Lung (tissue), 12 donors: ENCODE measurements around the gene PTPRN2. TPM values are rescaled to one million over a fixed set of nuclear protein-coding genes. Genes with fewer than 3 reads are reported as not detected.

Experiments used
- ATAC-seq: fragments of 200-7000 bp; cut with Tn5 transposase; one replicate; pipeline ENCODE4 v1.9.1; 2020; ENCODE audit warnings: moderate number of reproducible peaks; ENCODE audit not compliant: insufficient read depth, low FRiP score
- DNase-seq, 3 donors: peaks; one replicate each; pipeline ENCODE4 v3.0.0-alpha.2; 2013 to 2017
- H3K27ac ChIP-seq, 2 donors: one replicate each; pipeline ENCODE4 v1.5.1; 2013; ENCODE audit warnings: mild to moderate bottlenecking in 2 of 2, moderate library complexity in 2 of 2, control low read depth in 1 of 2, inconsistent platforms in 1 of 2, low read depth in 1 of 2, low read length in 1 of 2
- H3K27me3 ChIP-seq, 3 donors: one replicate each; pipeline ENCODE4 v1.5.1; 2013; ENCODE audit warnings: low read length in 2 of 3; ENCODE audit not compliant: control insufficient read depth in 3 of 3, insufficient read depth in 3 of 3
- H3K36me3 ChIP-seq, 4 donors: one replicate each; pipeline ENCODE4 v1.5.1; 2013; ENCODE audit warnings: low read length in 4 of 4, mild to moderate bottlenecking in 1 of 4, moderate library complexity in 1 of 4; ENCODE audit not compliant: control insufficient read depth in 4 of 4, insufficient read depth in 4 of 4
- H3K4me1 ChIP-seq, 5 donors: one replicate each; pipeline ENCODE4 v1.5.1; 2013; ENCODE audit warnings: low read length in 5 of 5, mild to moderate bottlenecking in 2 of 5, moderate library complexity in 1 of 5; ENCODE audit not compliant: control insufficient read depth in 5 of 5, insufficient read depth in 5 of 5
- H3K4me3 ChIP-seq: one replicate; pipeline ENCODE4 v1.5.1; 2013; ENCODE audit warnings: mild to moderate bottlenecking, control low read depth, moderate library complexity
- H3K9ac ChIP-seq, 2 donors: one replicate each; pipeline ENCODE4 v1.5.1; 2013; ENCODE audit warnings: low read length in 2 of 2, control low read depth in 1 of 2; ENCODE audit not compliant: insufficient read depth in 1 of 2
- H3K9me3 ChIP-seq, 4 donors: one replicate each; pipeline ENCODE4 v1.5.1; 2013; ENCODE audit warnings: low read length in 3 of 4, mild to moderate bottlenecking in 1 of 4, moderate library complexity in 1 of 4; ENCODE audit not compliant: control insufficient read depth in 4 of 4, insufficient read depth in 3 of 4
- WGBS, 2 donors: extraction: QIAGEN DNeasy Blood & Tissue Kit; methylation state at CpG; one replicate each; pipeline ENCODE4 v1.1.7; 2013; 5-methylcytosine and 5-hydroxymethylcytosine counted together
- polyA plus RNA-seq, 2 donors: library from polyadenylated mRNA; stranded (reverse); fragments of 200-250 nt; gene quantifications; one replicate each; pipeline ENCODE4 v1.2.1, GENCODE V29; 2013
- total RNA-seq, 2 donors: library from RNA; depleted of rRNA in 1 of 2; stranded (reverse); fragments of >200 nt in 1 of 2; gene quantifications; one replicate each; pipeline ENCODE4 v1.2.1, GENCODE V29; 2014 to 2021
- TF ChIP-seq, protein P1 (sequence below): IDR thresholded peaks from 2 replicates; pipeline ENCODE4 v1.5.1; 2012; ENCODE audit warnings: mild to moderate bottlenecking; ENCODE audit errors: control extremely low read depth, extremely low read depth
- donor health status: control.
- donor health status: control.
- donor health status: Bipolar disorder and iron deficiency.
- donor health status: healthy.
- donor health status: DM: yes; HTN: yes; CAD: no.

PTPRN2 gene
- total and polyA plus RNA-seq, 4 donors: 2.1 to 7.4 (median 4.4) TPM

GRCh38 chr7:157769086-157769485 is 818.5 kb downstream of the PTPRN2 start:
- WGBS, 2 donors: 53 to 78% methylated on average over 17 of the region's 17 CpGs
- no peaks in the 10 kb centered on the region for H3K36me3 ChIP-seq
- ATAC-seq (no peak), DNase-seq (no peak)
- H3K4me1 ChIP-seq: no peaks in the 10 kb centered on the region
- peaks cover 0 to 44% (median 1%) of the 10 kb centered on the region in 4 donors for H3K9me3 ChIP-seq
- H3K27me3 ChIP-seq: peaks cover 0 to 9% (median 4%) of the 10 kb centered on the region in 3 donors
- TF ChIP-seq, protein P1, sequence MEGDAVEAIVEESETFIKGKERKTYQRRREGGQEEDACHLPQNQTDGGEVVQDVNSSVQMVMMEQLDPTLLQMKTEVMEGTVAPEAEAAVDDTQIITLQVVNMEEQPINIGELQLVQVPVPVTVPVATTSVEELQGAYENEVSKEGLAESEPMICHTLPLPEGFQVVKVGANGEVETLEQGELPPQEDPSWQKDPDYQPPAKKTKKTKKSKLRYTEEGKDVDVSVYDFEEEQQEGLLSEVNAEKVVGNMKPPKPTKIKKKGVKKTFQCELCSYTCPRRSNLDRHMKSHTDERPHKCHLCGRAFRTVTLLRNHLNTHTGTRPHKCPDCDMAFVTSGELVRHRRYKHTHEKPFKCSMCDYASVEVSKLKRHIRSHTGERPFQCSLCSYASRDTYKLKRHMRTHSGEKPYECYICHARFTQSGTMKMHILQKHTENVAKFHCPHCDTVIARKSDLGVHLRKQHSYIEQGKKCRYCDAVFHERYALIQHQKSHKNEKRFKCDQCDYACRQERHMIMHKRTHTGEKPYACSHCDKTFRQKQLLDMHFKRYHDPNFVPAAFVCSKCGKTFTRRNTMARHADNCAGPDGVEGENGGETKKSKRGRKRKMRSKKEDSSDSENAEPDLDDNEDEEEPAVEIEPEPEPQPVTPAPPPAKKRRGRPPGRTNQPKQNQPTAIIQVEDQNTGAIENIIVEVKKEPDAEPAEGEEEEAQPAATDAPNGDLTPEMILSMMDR: no peak
- no peak overlapping the region for H3K4me3 ChIP-seq
- H3K27ac ChIP-seq: no peak overlapping the region
- H3K9ac ChIP-seq: no peak overlapping the region

DNA sequence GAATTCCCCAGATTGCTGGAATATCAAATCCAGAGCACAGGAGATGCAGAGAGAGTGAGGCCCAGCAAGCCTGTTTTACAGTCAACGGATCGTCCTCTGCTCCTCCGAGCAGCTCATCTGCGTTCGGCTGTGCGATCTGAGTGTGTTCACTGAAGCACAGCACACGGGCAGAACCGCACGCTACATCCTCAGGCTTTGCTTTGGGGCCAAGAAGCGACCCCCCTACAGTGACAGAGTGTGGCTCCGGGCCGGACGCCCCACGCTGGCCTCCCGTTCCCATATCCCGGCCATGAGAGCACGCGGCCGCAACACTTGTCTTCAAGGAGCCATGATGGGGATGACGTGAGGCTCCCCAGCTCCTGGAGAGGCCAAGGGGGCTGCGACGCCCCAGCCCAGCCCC is 819.4 kb downstream of the PTPRN2 start:
- no peak for ATAC-seq
- Histone ChIP-seq H3K9me3 (peaks cover 0 to 49% (median 2%) of the 10 kb centered on the region in 4 donors), H3K27me3 (peaks cover 0 to 9% (median 4%) of the 10 kb centered on the region in 3 donors), H3K27ac (no peak overlapping the region), H3K4me1 (no peaks in the 10 kb centered on the region), H3K4me3 (no peak overlapping the region), H3K9ac (no peak overlapping the region), H3K36me3 (no peaks in the 10 kb centered on the region)
- TF ChIP-seq, protein P1: no peak
- 77 to 89% methylated on average over 22 of the region's 22 CpGs for WGBS, 2 donors
- no peak for DNase-seq

- ATAC-seq: no peak
- Histone ChIP-seq H3K27ac (no peak overlapping the region), H3K4me3 (no peak overlapping the region), H3K9ac (no peak overlapping the region), H3K36me3 (no peaks in the 10 kb centered on the region), H3K9me3 (peaks cover 0 to 54% (median 2%) of the 10 kb centered on the region in 4 donors), H3K4me1 (no peaks in the 10 kb centered on the region), H3K27me3 (peaks cover 0 to 9% (median 4%) of the 10 kb centered on the region in 3 donors)
- TF ChIP-seq, protein P1: no peak
- WGBS, 2 donors: 77 to 87% methylated on average over 14 of the region's 14 CpGs
- DNase-seq: peak in 1 of 3 donors; percentile 19
Observed at GRCh38 chr7:157767506-157768197, 820.0 kb downstream of the PTPRN2 start.
